LNCAP (cell line): ENCODE data around the gene GABPB2.

Source experiments
- TF ChIP-seq, protein P1 (sequence below): fragments of 450-650 bp; IDR thresholded peaks from 2 replicates; pipeline ENCODE4 v1.5.1; 2017; ENCODE audit warnings: mild to moderate bottlenecking

Gene GABPB2

GRCh38 chr1:151145304-151146071, 74.9 kb downstream of the GABPB2 start:
- TF ChIP-seq, protein P1, sequence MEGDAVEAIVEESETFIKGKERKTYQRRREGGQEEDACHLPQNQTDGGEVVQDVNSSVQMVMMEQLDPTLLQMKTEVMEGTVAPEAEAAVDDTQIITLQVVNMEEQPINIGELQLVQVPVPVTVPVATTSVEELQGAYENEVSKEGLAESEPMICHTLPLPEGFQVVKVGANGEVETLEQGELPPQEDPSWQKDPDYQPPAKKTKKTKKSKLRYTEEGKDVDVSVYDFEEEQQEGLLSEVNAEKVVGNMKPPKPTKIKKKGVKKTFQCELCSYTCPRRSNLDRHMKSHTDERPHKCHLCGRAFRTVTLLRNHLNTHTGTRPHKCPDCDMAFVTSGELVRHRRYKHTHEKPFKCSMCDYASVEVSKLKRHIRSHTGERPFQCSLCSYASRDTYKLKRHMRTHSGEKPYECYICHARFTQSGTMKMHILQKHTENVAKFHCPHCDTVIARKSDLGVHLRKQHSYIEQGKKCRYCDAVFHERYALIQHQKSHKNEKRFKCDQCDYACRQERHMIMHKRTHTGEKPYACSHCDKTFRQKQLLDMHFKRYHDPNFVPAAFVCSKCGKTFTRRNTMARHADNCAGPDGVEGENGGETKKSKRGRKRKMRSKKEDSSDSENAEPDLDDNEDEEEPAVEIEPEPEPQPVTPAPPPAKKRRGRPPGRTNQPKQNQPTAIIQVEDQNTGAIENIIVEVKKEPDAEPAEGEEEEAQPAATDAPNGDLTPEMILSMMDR: no peak

GRCh38 chr1:151146072-151146411, 75.5 kb downstream of the GABPB2 start:
- TF ChIP-seq, protein P1: no peak

- TF ChIP-seq, protein P1: no peak
Observed at GRCh38 chr1:151146412-151147131, 76.0 kb downstream of the GABPB2 start, which contains the start of gene SEMA6C. Gene SEMA6C, minus strand, starts transcription at chr1:151146631. Its CDS starts 4,010 bp downstream, at chr1:151142621.

- TF ChIP-seq, protein P1: no peak
Observed at GRCh38 chr1:151147132-151147503, 76.6 kb downstream of the GABPB2 start.

DNA sequence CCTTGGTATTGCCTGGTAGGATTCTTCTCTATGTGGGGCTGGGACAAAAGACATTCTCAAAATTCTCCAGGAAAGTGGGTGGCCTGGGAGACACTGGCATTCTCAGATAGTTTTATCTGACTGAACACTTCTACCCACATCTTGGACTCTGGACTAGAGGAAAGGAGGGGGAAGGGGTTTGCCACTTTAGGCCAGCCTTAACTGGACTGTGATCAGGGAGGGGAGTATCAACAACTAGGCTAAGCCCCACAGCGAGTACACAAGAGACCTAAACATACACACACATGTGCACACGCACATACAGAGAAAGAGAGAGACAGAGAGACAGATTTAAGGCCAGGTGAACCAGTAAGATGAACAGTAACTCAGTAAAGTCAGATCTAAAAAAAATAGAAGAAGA, 77.1 kb downstream of the GABPB2 start:
- TF ChIP-seq, protein P1: no peak

DNA sequence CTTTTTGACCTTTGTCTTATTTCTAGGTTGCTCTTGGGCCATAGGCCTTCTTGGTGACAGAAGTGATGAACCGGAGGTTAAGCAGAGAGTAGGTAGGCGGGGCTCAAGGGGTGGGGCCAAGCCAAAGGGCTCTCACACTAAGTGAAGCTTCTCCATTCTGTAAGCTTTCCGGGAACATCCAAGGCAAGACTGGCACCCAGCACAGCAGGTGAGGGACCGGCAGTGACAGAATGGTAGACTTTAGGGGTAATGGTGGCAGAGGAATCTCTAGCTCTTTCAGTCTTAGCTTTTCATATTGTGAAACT, 85.9 kb downstream of the GABPB2 start, which contains the start of gene TNFAIP8L2:
Gene TNFAIP8L2 (plus strand): TSS at position 135 of the 305 bp plus-strand sequence. CDS start 2,049 bp downstream, outside the sequence.
- TF ChIP-seq, protein P1: no peak

GRCh38 chr1:151157067-151157531, 86.5 kb downstream of the GABPB2 start:
- TF ChIP-seq, protein P1: no peak
